ENCODE results near the gene OCRL.

The OCRL gene

DNA sequence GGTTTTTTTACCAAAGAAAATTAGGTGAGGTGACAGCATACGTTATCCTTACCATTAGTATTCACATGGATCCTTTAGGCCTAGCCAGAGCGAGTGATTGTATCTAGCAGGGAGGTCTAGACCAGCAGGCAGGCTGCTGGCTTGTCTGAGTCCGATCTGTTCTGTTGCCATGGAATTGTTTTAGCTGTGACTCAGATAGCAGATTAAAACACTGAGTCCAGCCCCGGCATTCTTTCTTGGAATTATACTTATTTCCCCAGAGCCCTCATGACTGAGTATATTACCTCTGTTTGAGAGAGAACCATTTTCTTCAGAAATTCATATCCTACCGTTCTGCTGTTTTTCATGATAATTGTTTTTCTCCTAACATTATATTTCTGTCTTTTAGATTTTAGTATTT is 37.4 kb downstream of the OCRL start:
- TF ChIP-seq, protein P1, sequence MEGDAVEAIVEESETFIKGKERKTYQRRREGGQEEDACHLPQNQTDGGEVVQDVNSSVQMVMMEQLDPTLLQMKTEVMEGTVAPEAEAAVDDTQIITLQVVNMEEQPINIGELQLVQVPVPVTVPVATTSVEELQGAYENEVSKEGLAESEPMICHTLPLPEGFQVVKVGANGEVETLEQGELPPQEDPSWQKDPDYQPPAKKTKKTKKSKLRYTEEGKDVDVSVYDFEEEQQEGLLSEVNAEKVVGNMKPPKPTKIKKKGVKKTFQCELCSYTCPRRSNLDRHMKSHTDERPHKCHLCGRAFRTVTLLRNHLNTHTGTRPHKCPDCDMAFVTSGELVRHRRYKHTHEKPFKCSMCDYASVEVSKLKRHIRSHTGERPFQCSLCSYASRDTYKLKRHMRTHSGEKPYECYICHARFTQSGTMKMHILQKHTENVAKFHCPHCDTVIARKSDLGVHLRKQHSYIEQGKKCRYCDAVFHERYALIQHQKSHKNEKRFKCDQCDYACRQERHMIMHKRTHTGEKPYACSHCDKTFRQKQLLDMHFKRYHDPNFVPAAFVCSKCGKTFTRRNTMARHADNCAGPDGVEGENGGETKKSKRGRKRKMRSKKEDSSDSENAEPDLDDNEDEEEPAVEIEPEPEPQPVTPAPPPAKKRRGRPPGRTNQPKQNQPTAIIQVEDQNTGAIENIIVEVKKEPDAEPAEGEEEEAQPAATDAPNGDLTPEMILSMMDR (IDR thresholded peaks at IDR 0.05; ENCODE audit: control extremely low read depth, extremely low read depth, low read depth, missing control alignments) = no peak
- POLR2A ChIA-PET = no interaction called here
- no peak for DNase-seq (ENCODE audit: extremely low spot score)
- CTCF ChIA-PET = interaction anchor here (1.4 kb wide), 1 partner anchor 24 kb away, joined by 3 read pairs; no protein-coding TSS in a partner anchor

DNA sequence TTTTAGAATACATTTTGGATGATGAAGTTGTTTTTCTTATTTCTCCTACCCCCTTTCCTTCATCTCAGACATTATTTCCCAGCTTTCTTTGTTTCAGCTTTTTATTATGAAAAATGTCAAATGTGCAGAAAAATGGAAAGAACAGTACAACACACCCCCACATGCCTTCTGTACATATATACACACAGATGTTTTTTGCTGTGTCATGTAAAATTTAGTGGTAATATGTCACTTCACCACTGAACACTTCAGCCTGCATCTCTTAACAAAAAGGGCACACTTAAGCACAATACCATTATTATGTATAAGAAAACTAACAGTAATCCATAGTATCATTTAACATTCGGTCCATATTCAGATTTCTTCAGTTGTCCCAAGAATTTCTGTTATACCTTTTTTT is 37.8 kb downstream of the OCRL start:
- ChIA-PET CTCF (interaction anchor here (1.4 kb wide), 1 partner anchor 23 kb away, joined by 3 read pairs; no protein-coding TSS in a partner anchor), POLR2A (no interaction called here)
- TF ChIP-seq, protein P1 (IDR thresholded peaks at IDR 0.05; ENCODE audit: control extremely low read depth, extremely low read depth, low read depth, missing control alignments) = no peak
- no peak for DNase-seq (ENCODE audit: extremely low spot score)

DNA sequence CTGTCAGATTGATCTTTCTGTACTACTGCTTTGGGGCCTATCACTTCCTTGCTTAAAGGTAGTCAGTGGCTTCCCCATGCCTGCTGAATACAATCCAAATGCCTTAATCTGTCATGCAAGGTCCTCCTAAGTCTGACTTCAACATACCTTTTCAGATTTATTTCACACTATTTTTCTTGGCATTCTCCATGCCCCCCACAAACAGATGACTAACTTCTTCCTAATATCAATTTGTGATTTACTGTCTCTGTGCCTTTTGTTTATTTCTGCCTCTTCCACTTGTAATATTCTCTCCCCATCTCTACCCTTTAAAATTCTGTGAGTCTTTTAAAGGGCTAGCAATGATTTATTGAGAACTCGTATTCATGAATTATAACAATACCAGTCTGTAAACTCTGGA is 41.8 kb downstream of the OCRL start:
- no peak for DNase-seq (ENCODE audit: extremely low spot score)
- TF ChIP-seq, protein P1 (IDR thresholded peaks at IDR 0.05; ENCODE audit: control extremely low read depth, extremely low read depth, low read depth, missing control alignments) = no peak
- POLR2A ChIA-PET = no interaction called here
- CTCF ChIA-PET = no interaction called here

DNA sequence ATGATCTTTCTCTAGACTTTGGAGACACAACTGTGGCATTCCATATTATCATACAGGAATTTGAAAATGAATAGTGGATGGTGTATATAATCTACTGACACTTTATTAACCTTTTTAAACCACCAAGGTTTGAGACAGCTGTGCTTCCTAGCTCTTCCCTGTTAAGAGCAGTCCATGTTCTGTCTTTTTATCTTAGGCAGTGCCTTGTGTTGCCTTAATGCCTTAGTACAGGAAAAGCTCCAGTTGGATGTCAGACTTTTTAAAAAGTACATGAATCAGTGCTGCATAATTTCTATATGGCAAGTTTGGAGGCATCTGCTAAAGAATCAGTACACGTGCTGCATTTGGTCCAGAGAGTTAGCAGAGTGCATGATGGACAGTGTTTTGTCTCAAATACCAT is 45.1 kb downstream of the OCRL start:
- TF ChIP-seq, protein P1 (IDR thresholded peaks at IDR 0.05; ENCODE audit: control extremely low read depth, extremely low read depth, low read depth, missing control alignments) = no peak
- ChIA-PET POLR2A (no interaction called here), CTCF (no interaction called here)
- DNase-seq (ENCODE audit: extremely low spot score) = no peak

DNA sequence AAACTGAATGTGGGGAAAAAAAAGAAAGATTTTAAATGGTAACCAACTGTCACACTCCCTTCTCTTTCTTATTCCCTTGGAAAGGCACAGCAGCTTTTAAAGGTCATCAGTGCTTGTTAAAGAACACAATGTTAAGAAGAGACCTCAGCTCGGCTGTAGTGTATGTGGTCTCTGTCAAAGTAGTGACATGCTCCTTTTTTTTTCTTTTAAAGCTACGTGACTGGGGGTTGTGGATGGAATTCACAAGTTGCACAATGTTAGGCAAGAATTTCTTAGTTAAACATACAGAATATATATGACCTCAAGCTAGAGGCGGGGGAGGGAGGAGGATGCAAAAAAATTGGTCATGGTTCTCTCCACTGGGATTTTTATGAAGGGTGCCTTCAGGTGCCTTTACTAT is 45.6 kb downstream of the OCRL start:
- no peak for DNase-seq (ENCODE audit: extremely low spot score)
- CTCF ChIA-PET = no interaction called here
- TF ChIP-seq, protein P1 (IDR thresholded peaks at IDR 0.05; ENCODE audit: control extremely low read depth, extremely low read depth, low read depth, missing control alignments) = no peak
- POLR2A ChIA-PET = no interaction called here

DNA sequence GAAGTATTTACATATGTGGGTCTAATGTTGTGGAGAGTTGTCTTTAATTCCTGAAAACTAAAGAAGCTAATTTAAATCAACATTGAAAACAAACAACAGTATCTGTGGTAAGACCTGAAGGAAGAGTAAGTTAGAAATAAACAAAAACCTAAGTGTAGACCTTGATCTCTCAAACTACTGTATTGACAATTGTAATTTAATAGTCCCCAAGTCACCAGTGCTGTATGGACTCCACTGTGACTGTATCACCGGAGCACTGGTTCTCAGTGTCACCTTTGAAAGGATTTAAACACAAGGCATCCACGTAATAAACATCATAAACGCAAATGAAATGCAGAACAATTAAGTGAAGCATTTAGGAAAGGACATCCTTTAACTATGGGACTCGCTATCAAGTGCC is 46.4 kb downstream of the OCRL start:
- TF ChIP-seq, protein P1 (IDR thresholded peaks at IDR 0.05; ENCODE audit: control extremely low read depth, extremely low read depth, low read depth, missing control alignments) = no peak
- POLR2A ChIA-PET = no interaction called here
- DNase-seq (ENCODE audit: extremely low spot score) = no peak
- CTCF ChIA-PET = interaction anchor here (1.6 kb wide), 1 partner anchor 13 kb away, joined by 3 read pairs; no protein-coding TSS in a partner anchor

DNA sequence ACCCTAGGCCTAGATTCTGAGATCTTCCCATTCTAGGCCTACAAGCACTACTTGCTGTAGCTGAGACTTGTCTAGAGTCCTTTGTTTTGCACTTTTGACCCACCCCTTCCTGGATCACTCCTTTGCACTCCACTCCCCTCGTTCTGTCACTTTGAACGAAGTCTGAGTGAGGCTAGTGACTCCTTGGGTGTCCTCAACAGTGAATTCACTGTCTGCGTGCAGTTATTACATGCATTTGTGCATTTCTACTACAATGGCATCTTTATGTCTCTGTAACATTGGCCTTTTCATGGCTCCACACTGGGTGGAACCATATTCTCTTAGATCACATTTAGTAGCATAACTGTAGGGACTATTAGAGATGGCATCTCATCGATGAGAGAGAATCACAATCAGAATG is 50.5 kb downstream of the OCRL start:
- CTCF ChIA-PET = interaction anchor here (1.3 to 3.8 kb wide), 3 partner anchors 11 to 470 kb away, joined by 3 to 16 read pairs (median 4); no protein-coding TSS in a partner anchor
- POLR2A ChIA-PET = no interaction called here

More for the DNA sequence above, 50.5 kb downstream of the OCRL start:
- TF ChIP-seq, protein P1 (IDR thresholded peaks at IDR 0.05; ENCODE audit: control extremely low read depth, extremely low read depth, low read depth, missing control alignments) = no peak
- DNase-seq (ENCODE audit: extremely low spot score) = no peak

Measured in GM10248 (cell line).